Lower leg skin (tissue), 3 donors: ENCODE measurements around the gene ENTPD1.

Experiments used
- CTCF ChIP-seq, 3 donors: fragments of 450-650 bp; IDR thresholded peaks; one replicate each; pipeline ENCODE4 v1.5.1; 2016; ENCODE audit warnings: antibody characterized with exemption in 3 of 3, mild to moderate bottlenecking in 3 of 3, moderate library complexity in 2 of 3
- POLR2A ChIP-seq, 2 donors: fragments of 450-650 bp; IDR thresholded peaks; one replicate each; pipeline ENCODE4 v1.6.1; 2016 to 2017; ENCODE audit warnings: antibody characterized with exemption in 2 of 2, mild to moderate bottlenecking in 1 of 2, moderate library complexity in 1 of 2

- no peak for TF ChIP-seq CTCF (IDR thresholded peaks at IDR 0.05)
- TF ChIP-seq POLR2A (IDR thresholded peaks at IDR 0.05): no peak
These were observed 49.0 kb upstream of the ENTPD1 start for GRCh38 chr10:95706990-95707389.
